ENCODE data around the gene SPAG4.

Gene SPAG4

DNA sequence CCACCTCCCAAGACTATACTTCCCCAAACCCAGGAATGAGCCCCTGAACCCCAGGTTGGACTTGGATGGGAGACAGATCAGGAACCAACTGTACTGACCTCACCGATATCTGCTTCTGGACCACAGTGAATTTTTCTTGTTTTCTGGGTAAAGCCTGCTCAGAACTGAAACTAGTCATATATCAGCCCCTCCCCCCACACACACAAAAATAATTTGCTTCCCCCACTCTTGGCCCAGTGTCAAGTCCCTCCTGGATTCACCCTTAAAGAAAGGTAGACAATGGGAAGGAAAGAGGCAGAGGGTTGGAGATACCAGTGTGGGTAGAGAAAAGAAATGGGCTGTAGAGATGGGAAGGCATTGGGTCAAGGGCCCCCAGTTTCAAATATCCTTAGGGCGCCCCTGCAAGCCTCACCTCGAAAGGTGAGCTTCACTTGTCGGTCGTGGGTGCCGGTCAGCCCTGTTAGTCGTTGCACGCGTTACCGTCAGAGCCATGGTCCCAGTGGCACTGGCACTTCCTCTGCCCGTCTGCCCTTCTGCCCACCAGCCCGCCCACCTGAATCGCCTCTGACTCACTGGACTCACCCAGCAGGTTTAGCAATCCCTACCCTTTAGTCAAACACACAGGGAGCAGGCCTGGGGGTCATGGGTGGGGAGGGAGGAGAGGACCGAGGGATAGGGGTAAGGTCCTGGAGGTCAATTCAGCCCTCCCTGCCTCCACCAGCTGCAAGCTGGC lies 8.5 kb upstream of the SPAG4 start:
- TF ChIP-seq, protein P1, sequence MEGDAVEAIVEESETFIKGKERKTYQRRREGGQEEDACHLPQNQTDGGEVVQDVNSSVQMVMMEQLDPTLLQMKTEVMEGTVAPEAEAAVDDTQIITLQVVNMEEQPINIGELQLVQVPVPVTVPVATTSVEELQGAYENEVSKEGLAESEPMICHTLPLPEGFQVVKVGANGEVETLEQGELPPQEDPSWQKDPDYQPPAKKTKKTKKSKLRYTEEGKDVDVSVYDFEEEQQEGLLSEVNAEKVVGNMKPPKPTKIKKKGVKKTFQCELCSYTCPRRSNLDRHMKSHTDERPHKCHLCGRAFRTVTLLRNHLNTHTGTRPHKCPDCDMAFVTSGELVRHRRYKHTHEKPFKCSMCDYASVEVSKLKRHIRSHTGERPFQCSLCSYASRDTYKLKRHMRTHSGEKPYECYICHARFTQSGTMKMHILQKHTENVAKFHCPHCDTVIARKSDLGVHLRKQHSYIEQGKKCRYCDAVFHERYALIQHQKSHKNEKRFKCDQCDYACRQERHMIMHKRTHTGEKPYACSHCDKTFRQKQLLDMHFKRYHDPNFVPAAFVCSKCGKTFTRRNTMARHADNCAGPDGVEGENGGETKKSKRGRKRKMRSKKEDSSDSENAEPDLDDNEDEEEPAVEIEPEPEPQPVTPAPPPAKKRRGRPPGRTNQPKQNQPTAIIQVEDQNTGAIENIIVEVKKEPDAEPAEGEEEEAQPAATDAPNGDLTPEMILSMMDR (IDR thresholded peaks at IDR 0.05): no peak

GRCh38 chr20:35610833-35611427 lies 4.7 kb upstream of the SPAG4 start:
- TF ChIP-seq, protein P1 (IDR thresholded peaks at IDR 0.05): no peak

DNA sequence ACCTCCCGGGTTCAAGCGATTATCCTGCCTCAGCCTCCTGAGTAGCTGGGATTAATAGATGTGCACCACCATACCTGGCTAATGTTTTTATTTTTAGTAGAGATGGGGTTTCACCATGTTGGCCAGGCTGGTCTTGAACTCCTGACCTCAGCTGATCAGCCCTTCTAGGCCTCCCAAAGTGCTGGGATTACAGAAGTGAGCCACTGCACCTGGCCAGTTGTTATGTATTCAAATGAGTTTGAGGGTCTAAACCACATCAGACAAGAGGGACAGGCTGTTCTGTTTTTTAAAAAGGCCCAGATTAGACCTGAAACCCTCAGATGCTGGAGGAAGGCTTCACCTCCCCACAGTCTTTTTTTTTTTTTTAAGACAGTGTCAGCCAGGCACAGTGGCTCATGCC lies 4.1 kb upstream of the SPAG4 start:
- TF ChIP-seq, protein P1 (IDR thresholded peaks at IDR 0.05): no peak

GRCh38 chr20:35616465-35617396 lies 1.1 kb downstream of the SPAG4 start:
- TF ChIP-seq, protein P1 (IDR thresholded peaks at IDR 0.05): no peak

- TF ChIP-seq, protein P1 (IDR thresholded peaks at IDR 0.05): no peak
Observed at GRCh38 chr20:35617397-35618262, 2.0 kb downstream of the SPAG4 start.

GRCh38 chr20:35618263-35619131 lies 2.9 kb downstream of the SPAG4 start:
- TF ChIP-seq, protein P1 (IDR thresholded peaks at IDR 0.05): no peak
